K562 (cell line): Measurements from ENCODE around the gene SCRN2. TPM values are rescaled to one million over a fixed set of nuclear protein-coding genes. Genes with fewer than 3 reads are reported as not detected.

Experiments
- CBFA2T3 ChIP-seq: fragments of 450-650 bp; IDR thresholded peaks from 2 replicates; pipeline ENCODE4 v1.6.1; 2017
- CTBP1 ChIP-seq: fragments of 450-650 bp; IDR thresholded peaks from 2 replicates; pipeline ENCODE4 v1.6.1; 2016; ENCODE audit warnings: borderline replicate concordance
- CXXC5 ChIP-seq: fragments of 250-450 bp; sonication (Bioruptor Pico); IDR thresholded peaks from 2 replicates; pipeline ENCODE4 v1.8.0; 2022; ENCODE audit warnings: inconsistent platforms, mild to moderate bottlenecking, moderate library complexity
- ETV5 ChIP-seq: sonication (generic); formaldehyde crosslinking; IDR thresholded peaks from 2 replicates; pipeline ENCODE4 v1.4.0; 2020; ENCODE audit warnings: low read depth, mild to moderate bottlenecking, missing genetic modification reagents
- FOSL1 ChIP-seq: fragments of 200-800 bp; sonication (Bioruptor generic); conservative IDR thresholded peaks from 2 replicates; pipeline ENCODE4 v1.6.1; 2016; ENCODE audit warnings: missing genetic modification characterization, missing compliant biosample characterization
- GABPA ChIP-seq: fragments of 200-800 bp; sonication (Bioruptor generic); conservative IDR thresholded peaks from 2 replicates; pipeline ENCODE4 v1.6.1; 2016; ENCODE audit warnings: low read depth, missing genetic modification characterization, missing compliant biosample characterization
- HDAC2 ChIP-seq: fragments of 450-650 bp; IDR thresholded peaks from 2 replicates; pipeline ENCODE4 v1.6.1; 2016; ENCODE audit warnings: mild to moderate bottlenecking
- MAZ ChIP-seq, 2 experiments: fragments of 450-650 bp in 1 of 2; sonication (generic) in 1 of 2; formaldehyde crosslinking; IDR thresholded peaks in 1 of 2; conservative IDR thresholded peaks in 1 of 2; 2 replicates each; pipeline versions ENCODE4 v1.4.0 to v1.5.0; 2020; ENCODE audit warnings: mild to moderate bottlenecking in 1 of 2, missing genetic modification reagents in 1 of 2
- MTA3 ChIP-seq: fragments of 450-650 bp; formaldehyde crosslinking; IDR thresholded peaks from 2 replicates; pipeline ENCODE4 v1.6.1; 2017; ENCODE audit warnings: mild to moderate bottlenecking, borderline replicate concordance
- NFIC ChIP-seq: fragments of 450-650 bp; IDR thresholded peaks from 2 replicates; pipeline ENCODE4 v1.6.1; 2017; ENCODE audit warnings: mild to moderate bottlenecking, inconsistent platforms
- PHF21A ChIP-seq: fragments of 450-650 bp; IDR thresholded peaks from 2 replicates; pipeline ENCODE4 v1.6.1; 2017; ENCODE audit warnings: low read depth, borderline replicate concordance
- ZBTB7A ChIP-seq: IDR thresholded peaks from 2 replicates; pipeline ENCODE4 v1.6.1; 2011; ENCODE audit warnings: low read depth, mild to moderate bottlenecking, low read length, moderate library complexity, borderline replicate concordance; ENCODE audit not compliant: control insufficient read depth
- ZBTB8A ChIP-seq: fragments of 450-650 bp; IDR thresholded peaks from 2 replicates; pipeline ENCODE4 v1.6.1; 2018; ENCODE audit warnings: mild to moderate bottlenecking, moderate library complexity; ENCODE audit not compliant: partially characterized antibody
- polyA plus RNA-seq, 8 experiments: library from polyadenylated mRNA; depleted of rRNA in 4 of 8; stranded (reverse) in 5 of 8; unstranded in 3 of 8; fragments of >200 nt; fragmentation: Nextera tagmentation in 2 of 8; fragmentation: Illumina TruSeq in 1 of 8; extraction: Ambion mirVana in 2 of 8; extraction: Trizol in 1 of 8; gene quantifications; 2 replicates each; pipeline versions ENCODE4 v1.2.1 to v1.2.3, GENCODE V29; 2011 to 2014; ENCODE audit warnings: inconsistent platforms in 1 of 8, missing spikeins in 1 of 8
- total RNA-seq, 7 experiments: library from RNA; depleted of rRNA in 6 of 7; stranded (reverse); fragments of >200 nt in 6 of 7; fragmentation: Illumina TruSeq in 2 of 7; extraction: Trizol in 2 of 7; gene quantifications; 2 replicates each; pipeline versions ENCODE4 v1.2.1 to v1.2.3, GENCODE V29; 2011 to 2021; ENCODE audit warnings: low replicate concordance in 1 of 7
- TF ChIP-seq, protein P1 (sequence below): fragments of 450-650 bp; IDR thresholded peaks from 2 replicates; pipeline ENCODE4 v1.6.1; 2018; ENCODE audit not compliant: partially characterized antibody
- TF ChIP-seq, protein P2 (sequence below): fragments of 250-450 bp; sonication (Bioruptor Pico); IDR thresholded peaks from 2 replicates; pipeline ENCODE4 v1.4.0; 2020; ENCODE audit warnings: mild to moderate bottlenecking, moderate library complexity

SCRN2 gene
- total and polyA plus RNA-seq, 9 of the 15 experiments (the other 6 are each of a cell fraction or from before 2014, with no cell fraction given): 0.25 to 32.9 (median 13.6) TPM

DNA sequence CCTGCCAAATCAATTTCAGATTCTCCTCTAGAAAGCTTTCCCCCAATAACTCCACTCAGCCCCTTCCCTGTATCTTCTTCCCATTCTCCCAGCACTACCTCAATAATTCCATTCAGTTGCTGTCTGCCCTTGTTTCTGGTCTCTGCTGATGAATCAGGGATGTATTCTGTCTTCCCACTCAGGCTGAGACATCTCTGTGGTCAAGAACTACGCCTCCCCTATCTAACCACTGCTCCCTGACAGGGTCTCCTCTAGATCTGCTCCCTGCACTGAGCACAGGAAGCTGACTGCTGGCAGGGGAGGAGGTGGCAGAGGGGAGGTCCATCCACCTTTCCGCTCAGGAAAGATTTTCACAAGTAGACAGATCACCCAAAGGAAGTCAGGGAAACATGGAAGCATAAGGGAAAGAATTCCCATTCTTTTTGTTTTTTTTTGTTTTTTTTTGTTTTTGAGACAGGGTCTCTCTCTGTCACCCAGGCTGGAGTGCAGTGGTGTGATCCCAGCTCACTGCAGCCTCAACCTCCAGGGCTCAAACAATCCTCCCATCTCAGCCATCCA lies 38.0 kb upstream of the SCRN2 start (continued):
- TF ChIP-seq MTA3: no peak
- no peak for TF ChIP-seq NFIC
- TF ChIP-seq CTBP1: peak; percentile 57; the same call in 1 of the 2 replicates
- TF ChIP-seq MAZ (CRISPR knock-in tag; conservative IDR thresholded peaks at IDR 0.05 in 1 of 2, IDR thresholded peaks at IDR 0.05 in 1 of 2): 0 out of 4 replicates have a peak, but pooled peaks of 1 of the 2 experiments have one; percentile 36
- TF ChIP-seq ZBTB8A: no peak
- 0 out of 2 replicates have a peak, but pooled peaks have one; percentile 20 for TF ChIP-seq ZBTB7A
- peak; percentile 57; the same call in 1 of the 2 replicates for TF ChIP-seq CBFA2T3
- TF ChIP-seq HDAC2: 0 out of 2 replicates have a peak, but pooled peaks have one; percentile 48
- TF ChIP-seq, protein P1, sequence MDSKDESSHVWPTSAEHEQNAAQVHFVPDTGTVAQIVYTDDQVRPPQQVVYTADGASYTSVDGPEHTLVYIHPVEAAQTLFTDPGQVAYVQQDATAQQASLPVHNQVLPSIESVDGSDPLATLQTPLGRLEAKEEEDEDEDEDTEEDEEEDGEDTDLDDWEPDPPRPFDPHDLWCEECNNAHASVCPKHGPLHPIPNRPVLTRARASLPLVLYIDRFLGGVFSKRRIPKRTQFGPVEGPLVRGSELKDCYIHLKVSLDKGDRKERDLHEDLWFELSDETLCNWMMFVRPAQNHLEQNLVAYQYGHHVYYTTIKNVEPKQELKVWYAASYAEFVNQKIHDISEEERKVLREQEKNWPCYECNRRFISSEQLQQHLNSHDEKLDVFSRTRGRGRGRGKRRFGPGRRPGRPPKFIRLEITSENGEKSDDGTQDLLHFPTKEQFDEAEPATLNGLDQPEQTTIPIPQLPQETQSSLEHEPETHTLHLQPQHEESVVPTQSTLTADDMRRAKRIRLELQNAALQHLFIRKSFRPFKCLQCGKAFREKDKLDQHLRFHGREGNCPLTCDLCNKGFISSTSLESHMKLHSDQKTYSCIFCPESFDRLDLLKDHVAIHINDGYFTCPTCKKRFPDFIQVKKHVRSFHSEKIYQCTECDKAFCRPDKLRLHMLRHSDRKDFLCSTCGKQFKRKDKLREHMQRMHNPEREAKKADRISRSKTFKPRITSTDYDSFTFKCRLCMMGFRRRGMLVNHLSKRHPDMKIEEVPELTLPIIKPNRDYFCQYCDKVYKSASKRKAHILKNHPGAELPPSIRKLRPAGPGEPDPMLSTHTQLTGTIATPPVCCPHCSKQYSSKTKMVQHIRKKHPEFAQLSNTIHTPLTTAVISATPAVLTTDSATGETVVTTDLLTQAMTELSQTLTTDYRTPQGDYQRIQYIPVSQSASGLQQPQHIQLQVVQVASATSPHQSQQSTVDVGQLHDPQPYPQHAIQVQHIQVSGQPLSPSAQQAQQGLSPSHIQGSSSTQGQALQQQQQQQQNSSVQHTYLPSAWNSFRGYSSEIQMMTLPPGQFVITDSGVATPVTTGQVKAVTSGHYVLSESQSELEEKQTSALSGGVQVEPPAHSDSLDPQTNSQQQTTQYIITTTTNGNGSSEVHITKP: peak; percentile 79
- TF ChIP-seq ETV5 (CRISPR knock-in tag): peak; percentile 38; the same call in 1 of the 2 replicates
- peak; percentile 5; the same call in 1 of the 2 replicates for TF ChIP-seq CXXC5
- 0 out of 2 replicates have a peak, but pooled peaks have one; percentile 28 for TF ChIP-seq FOSL1 (tag)
- 0 out of 2 replicates have a peak, but pooled peaks have one; percentile 72 for TF ChIP-seq PHF21A
- peak; percentile 43; the same call in 1 of the 2 replicates for TF ChIP-seq GABPA (tag)
- TF ChIP-seq, protein P2, sequence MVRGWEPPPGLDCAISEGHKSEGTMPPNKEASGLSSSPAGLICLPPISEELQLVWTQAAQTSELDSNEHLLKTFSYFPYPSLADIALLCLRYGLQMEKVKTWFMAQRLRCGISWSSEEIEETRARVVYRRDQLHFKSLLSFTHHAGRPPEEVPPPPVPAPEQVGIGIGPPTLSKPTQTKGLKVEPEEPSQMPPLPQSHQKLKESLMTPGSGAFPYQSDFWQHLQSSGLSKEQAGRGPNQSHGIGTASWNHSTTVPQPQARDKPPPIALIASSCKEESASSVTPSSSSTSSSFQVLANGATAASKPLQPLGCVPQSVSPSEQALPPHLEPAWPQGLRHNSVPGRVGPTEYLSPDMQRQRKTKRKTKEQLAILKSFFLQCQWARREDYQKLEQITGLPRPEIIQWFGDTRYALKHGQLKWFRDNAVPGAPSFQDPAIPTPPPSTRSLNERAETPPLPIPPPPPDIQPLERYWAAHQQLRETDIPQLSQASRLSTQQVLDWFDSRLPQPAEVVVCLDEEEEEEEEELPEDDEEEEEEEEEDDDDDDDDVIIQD (CRISPR knock-in tag): no peak
- TF ChIP-seq, all 486 proteins: peak for 23
